PFSK-1 (cell line): ENCODE results near the gene EDC3.

ENCODE experiments used
- POLR2AphosphoS5 ChIP-seq: IDR thresholded peaks from 2 replicates; pipeline ENCODE4 v1.6.1; 2012; ENCODE audit warnings: low read depth, mild to moderate bottlenecking, control low read depth, low read length, moderate library complexity
- TAF1 ChIP-seq: IDR thresholded peaks from 2 replicates; pipeline ENCODE4 v1.6.1; 2012; ENCODE audit warnings: low read length, control low read depth, borderline replicate concordance; ENCODE audit not compliant: insufficient read depth
- TF ChIP-seq, protein P1 (sequence below), 2 experiments: IDR thresholded peaks; 2 replicates each; pipeline versions ENCODE4 v1.6.1 to v1.8.0; 2011 to 2012; ENCODE audit warnings: low read depth in 2 of 2, low read length in 2 of 2, control low read depth in 1 of 2, inconsistent platforms in 1 of 2, mild to moderate bottlenecking in 1 of 2, moderate library complexity in 1 of 2; ENCODE audit not compliant: insufficient read depth in 1 of 2

DNA sequence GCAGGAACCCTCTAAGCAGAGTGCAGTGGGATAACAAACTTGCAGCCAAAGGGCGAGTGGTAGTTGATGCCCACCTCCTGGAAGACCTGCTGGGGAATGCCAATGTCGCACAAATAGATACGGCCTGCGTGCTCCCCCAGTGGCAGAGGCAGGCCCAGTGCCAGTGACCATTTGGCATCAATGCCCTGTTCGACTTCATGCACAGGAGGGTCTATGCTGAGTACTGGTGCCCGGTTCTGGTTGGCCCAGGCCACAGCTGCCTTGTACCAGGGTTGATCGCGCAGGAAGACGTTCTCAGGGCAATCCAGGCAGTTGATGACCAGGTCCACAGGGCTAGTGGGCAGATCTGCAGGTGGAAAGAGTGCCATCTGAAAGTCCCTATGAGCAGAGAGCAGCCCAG is 63.2 kb downstream of the EDC3 start:
- TF ChIP-seq POLR2AphosphoS5 (no peak), TAF1 (no peak)
- TF ChIP-seq, protein P1, sequence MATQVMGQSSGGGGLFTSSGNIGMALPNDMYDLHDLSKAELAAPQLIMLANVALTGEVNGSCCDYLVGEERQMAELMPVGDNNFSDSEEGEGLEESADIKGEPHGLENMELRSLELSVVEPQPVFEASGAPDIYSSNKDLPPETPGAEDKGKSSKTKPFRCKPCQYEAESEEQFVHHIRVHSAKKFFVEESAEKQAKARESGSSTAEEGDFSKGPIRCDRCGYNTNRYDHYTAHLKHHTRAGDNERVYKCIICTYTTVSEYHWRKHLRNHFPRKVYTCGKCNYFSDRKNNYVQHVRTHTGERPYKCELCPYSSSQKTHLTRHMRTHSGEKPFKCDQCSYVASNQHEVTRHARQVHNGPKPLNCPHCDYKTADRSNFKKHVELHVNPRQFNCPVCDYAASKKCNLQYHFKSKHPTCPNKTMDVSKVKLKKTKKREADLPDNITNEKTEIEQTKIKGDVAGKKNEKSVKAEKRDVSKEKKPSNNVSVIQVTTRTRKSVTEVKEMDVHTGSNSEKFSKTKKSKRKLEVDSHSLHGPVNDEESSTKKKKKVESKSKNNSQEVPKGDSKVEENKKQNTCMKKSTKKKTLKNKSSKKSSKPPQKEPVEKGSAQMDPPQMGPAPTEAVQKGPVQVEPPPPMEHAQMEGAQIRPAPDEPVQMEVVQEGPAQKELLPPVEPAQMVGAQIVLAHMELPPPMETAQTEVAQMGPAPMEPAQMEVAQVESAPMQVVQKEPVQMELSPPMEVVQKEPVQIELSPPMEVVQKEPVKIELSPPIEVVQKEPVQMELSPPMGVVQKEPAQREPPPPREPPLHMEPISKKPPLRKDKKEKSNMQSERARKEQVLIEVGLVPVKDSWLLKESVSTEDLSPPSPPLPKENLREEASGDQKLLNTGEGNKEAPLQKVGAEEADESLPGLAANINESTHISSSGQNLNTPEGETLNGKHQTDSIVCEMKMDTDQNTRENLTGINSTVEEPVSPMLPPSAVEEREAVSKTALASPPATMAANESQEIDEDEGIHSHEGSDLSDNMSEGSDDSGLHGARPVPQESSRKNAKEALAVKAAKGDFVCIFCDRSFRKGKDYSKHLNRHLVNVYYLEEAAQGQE (IDR thresholded peaks at IDR 0.05; ENCODE audit: insufficient read depth in 1 of 2, low read depth in 2 of 2, low read length in 2 of 2): no peak
